ENCODE measurements around the gene OPN4.

Gene OPN4

GRCh38 chr10:86663576-86664339 lies 9.4 kb downstream of the OPN4 start:
- no peak for TF ChIP-seq CTCF (IDR thresholded peaks at IDR 0.05)
- H3K4me3 ChIP-seq (ENCODE audit: low read depth, low read length) = no peak overlapping the region
- H3K27ac ChIP-seq = no peak overlapping the region
- peaks cover 2% of the 10 kb centered on the region for H3K4me1 ChIP-seq
- H3K9me3 ChIP-seq (ENCODE audit: control insufficient read depth, low read length) = no peaks in the 10 kb centered on the region
- H2AFZ ChIP-seq = no peak overlapping the region
- H3K79me2 ChIP-seq = no peaks in the 10 kb centered on the region
- no peak overlapping the region for H3K9ac ChIP-seq
- no peak overlapping the region for H3K4me2 ChIP-seq (ENCODE audit: low read length)
- no peaks in the 10 kb centered on the region for H3K27me3 ChIP-seq (ENCODE audit: control insufficient read depth, insufficient read depth, low read length)
- H3K36me3 ChIP-seq (ENCODE audit: control insufficient read depth, insufficient read depth, low read length) = no peaks in the 10 kb centered on the region

- no peak overlapping the region for H3K9ac ChIP-seq
- peaks cover 2% of the 10 kb centered on the region for H3K4me1 ChIP-seq
- H3K27ac ChIP-seq = no peak overlapping the region
Measured at GRCh38 chr10:86664341-86665217, 10.2 kb downstream of the OPN4 start.

GRCh38 chr10:86665218-86665607 lies 10.9 kb downstream of the OPN4 start:
- Histone ChIP-seq H3K36me3 (ENCODE audit: control insufficient read depth, insufficient read depth, low read length) (no peaks in the 10 kb centered on the region), H3K27ac (no peak overlapping the region), H3K9ac (no peak overlapping the region), H3K9me3 (ENCODE audit: control insufficient read depth, low read length) (no peaks in the 10 kb centered on the region), H2AFZ (no peak overlapping the region), H3K4me1 (peaks cover 2% of the 10 kb centered on the region), H3K4me3 (ENCODE audit: low read depth, low read length) (no peak overlapping the region), H3K27me3 (ENCODE audit: control insufficient read depth, insufficient read depth, low read length) (no peaks in the 10 kb centered on the region), H3K4me2 (ENCODE audit: low read length) (no peak overlapping the region), H3K79me2 (no peaks in the 10 kb centered on the region)
- no peak for TF ChIP-seq CTCF (IDR thresholded peaks at IDR 0.05)

More at GRCh38 chr10:86664341-86665217, 10.2 kb downstream of the OPN4 start:
- no peak for TF ChIP-seq CTCF (IDR thresholded peaks at IDR 0.05)
- Histone ChIP-seq H3K36me3 (ENCODE audit: control insufficient read depth, insufficient read depth, low read length) (no peaks in the 10 kb centered on the region), H3K4me3 (ENCODE audit: low read depth, low read length) (no peak overlapping the region), H3K27me3 (ENCODE audit: control insufficient read depth, insufficient read depth, low read length) (no peaks in the 10 kb centered on the region), H2AFZ (no peak overlapping the region), H3K4me2 (ENCODE audit: low read length) (no peak overlapping the region), H3K9me3 (ENCODE audit: control insufficient read depth, low read length) (no peaks in the 10 kb centered on the region), H3K79me2 (no peaks in the 10 kb centered on the region)

GRCh38 chr10:86665868-86666267 lies 11.5 kb downstream of the OPN4 start:
- Histone ChIP-seq H3K4me2 (ENCODE audit: low read length) (no peak overlapping the region), H3K79me2 (no peaks in the 10 kb centered on the region), H3K4me1 (peaks cover 2% of the 10 kb centered on the region), H3K9me3 (ENCODE audit: control insufficient read depth, low read length) (no peaks in the 10 kb centered on the region), H3K27ac (no peak overlapping the region), H3K27me3 (ENCODE audit: control insufficient read depth, insufficient read depth, low read length) (no peaks in the 10 kb centered on the region), H3K36me3 (ENCODE audit: control insufficient read depth, insufficient read depth, low read length) (no peaks in the 10 kb centered on the region), H3K4me3 (ENCODE audit: low read depth, low read length) (no peak overlapping the region), H3K9ac (no peak overlapping the region), H2AFZ (no peak overlapping the region)
- TF ChIP-seq CTCF (IDR thresholded peaks at IDR 0.05) = no peak

All from parathyroid adenoma (tissue), 2 donors.